Measurements from ENCODE around the gene PHYHIPL.

The PHYHIPL gene

DNA sequence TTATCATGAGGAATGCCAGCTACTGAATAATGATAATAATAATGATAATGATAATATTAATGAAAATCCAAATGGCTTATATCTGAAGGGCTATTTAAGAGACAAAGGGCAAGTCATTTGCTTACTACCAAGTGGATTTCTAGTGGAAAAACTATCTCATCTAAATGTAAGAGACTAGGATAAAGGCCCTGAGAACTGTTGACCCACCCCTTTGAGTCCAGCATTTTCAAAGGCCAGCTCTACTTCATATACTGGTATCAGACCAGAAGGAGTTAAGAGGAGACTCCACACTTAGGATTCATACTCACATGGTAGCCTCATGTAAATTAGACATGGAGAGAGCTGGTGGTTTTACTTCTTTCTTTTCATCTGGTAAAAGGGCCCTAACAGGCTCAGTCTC lies 76.0 kb downstream of the PHYHIPL start:
- DNase-seq (ENCODE audit: extremely low read depth in 1 of 2, low read depth in 1 of 2): no peak

DNA sequence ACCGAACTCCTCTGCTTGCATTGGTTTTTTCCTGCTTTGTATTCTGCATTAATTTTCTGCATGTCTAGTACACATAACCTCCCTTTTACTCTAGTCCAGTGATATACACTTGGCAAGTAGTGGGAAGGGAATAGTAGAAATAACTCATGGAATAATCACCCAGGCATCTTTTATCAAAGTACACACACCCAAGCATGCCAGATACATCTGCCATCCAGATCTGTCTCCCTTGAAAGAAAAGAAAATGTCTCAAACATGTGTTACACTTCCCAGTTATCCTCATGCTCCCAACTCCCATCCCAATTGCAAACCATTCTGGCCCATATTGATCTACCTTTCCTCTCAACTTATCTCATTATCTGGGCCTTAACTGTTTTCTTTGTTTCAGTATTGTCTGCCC lies 79.0 kb downstream of the PHYHIPL start:
- DNase-seq (ENCODE audit: extremely low read depth in 1 of 2, low read depth in 1 of 2): no peak

- DNase-seq (ENCODE audit: extremely low read depth in 1 of 2, low read depth in 1 of 2): no peak
Measured at GRCh38 chr10:59257224-59257623, 80.8 kb downstream of the PHYHIPL start.

DNA sequence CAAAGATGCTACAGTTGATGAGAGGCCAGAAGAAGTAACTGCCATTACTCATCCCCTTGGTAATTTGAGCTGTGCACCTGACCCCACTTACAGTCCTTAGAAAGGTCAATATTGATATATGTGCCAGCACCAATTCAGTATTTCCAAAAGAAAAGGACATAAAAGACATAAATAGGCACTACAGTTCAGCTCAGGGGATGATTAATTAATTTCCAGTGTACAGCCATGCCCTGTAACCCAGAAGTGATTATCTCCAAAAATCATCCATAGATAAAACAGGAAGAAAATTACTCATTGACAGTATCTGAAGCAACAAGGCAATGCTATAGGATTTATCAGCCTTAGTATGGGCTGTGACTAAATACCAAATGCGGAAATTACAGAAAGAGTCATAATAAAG lies 82.4 kb downstream of the PHYHIPL start:
- DNase-seq (ENCODE audit: extremely low read depth in 1 of 2, low read depth in 1 of 2): no peak

DNA sequence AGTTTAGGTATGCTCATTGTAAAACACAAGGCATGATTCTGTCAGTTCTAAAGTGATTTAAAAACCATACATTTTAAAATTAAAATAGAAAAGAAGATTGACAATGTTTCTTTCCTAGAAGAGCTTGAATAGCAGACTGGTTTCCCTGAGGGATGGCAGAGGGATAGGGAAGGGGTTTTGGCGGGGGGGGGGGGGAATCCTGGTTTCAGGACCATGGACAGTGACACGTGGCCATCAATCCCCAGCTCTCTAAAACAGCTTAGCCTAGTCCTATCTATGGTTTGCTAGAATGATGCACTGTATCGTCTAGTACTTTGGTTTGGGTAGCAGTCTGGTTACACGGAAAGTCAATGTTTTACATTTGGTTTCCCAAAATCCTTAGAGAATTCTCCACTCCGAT lies 88.7 kb downstream of the PHYHIPL start:
- no peak for DNase-seq (ENCODE audit: extremely low read depth in 1 of 2, low read depth in 1 of 2)

- DNase-seq (ENCODE audit: extremely low read depth in 1 of 2, low read depth in 1 of 2): no peak
Measured at GRCh38 chr10:59266321-59266720, 89.9 kb downstream of the PHYHIPL start.

DNA sequence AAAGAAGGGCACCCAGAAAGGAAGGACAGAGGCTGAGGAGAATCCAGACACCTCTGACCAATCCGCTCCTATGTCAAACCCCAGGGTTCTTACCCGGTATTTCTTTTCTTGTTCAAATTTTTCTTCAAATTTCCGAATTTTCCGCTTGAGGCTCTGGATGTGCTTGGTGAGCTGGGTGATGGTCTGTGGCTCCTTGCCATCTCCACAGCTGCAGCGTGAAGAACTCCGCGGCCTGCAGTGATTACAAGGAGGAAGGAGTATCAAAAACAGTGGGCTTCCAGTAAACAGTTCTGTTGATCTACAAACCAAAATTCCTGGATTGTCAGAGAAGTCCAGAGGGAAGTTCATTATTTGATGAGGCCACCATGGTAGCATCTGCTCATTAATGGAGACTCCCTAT lies 92.0 kb downstream of the PHYHIPL start:
- no peak for DNase-seq (ENCODE audit: extremely low read depth in 1 of 2, low read depth in 1 of 2)

DNA sequence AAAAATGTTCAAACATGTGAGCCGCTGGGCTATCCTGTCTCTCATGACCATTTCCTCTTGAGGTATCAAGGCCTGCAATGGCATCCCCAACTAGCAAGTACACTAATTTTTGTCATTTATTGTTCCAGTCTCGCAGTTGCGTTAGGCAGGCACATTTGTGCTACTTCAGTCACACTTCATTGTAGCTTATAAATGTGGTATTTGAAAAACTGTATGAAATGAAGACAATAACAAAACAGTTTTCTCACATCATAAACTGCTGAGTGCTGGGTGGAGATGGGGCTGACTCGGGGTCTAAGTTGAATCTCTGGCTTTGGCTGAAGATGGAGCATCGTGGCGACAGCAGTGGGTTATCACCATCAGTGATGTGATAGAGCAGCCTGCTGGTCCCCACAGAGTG lies 93.2 kb downstream of the PHYHIPL start:
- no peak for DNase-seq (ENCODE audit: extremely low read depth in 1 of 2, low read depth in 1 of 2)

GRCh38 chr10:59270492-59270891 lies 94.0 kb downstream of the PHYHIPL start:
- no peak for DNase-seq (ENCODE audit: extremely low read depth in 1 of 2, low read depth in 1 of 2)

DNA sequence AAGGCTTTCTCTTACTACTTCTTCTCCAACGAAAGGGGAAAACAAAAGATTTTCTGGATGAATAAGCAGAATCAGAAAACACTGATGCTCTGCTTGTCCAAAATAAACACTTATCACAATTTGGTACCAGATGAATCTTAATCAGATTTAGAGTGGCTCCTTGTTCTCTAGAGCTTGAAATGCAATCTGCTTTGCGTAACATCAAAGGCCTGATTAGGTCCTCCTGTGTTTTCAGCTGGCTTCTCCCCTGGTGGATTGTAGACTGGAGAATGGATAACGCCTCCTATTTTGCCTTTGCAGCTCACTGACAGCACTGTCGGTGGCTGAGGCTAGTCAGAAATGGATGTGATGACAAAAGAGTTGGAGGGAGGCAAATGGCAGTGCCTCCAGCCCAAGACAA lies 94.7 kb downstream of the PHYHIPL start:
- no peak for DNase-seq (ENCODE audit: extremely low read depth in 1 of 2, low read depth in 1 of 2)

DNA sequence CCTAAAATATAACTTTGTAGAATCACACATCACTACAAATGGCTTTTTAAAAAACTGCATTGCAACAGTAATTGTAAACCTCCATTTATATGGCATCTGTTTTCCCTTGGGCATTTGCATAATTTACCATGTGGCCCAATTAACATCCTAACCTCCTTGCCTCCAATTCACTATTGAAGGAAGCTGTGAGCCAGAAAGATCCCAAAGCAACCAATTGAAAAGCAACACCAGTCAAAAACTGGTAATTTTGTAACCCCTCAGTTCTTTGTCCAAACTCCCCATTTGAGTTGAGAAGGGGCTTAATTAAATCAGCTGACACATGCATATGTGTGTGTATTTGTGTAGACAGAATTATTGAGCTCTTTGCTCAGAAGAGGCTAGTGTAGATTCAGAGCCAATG lies 95.6 kb downstream of the PHYHIPL start:
- DNase-seq (ENCODE audit: extremely low read depth in 1 of 2, low read depth in 1 of 2): no peak

- no peak for DNase-seq (ENCODE audit: extremely low read depth in 1 of 2, low read depth in 1 of 2)
Measured at GRCh38 chr10:59273445-59273844, 97.0 kb downstream of the PHYHIPL start.

DNA sequence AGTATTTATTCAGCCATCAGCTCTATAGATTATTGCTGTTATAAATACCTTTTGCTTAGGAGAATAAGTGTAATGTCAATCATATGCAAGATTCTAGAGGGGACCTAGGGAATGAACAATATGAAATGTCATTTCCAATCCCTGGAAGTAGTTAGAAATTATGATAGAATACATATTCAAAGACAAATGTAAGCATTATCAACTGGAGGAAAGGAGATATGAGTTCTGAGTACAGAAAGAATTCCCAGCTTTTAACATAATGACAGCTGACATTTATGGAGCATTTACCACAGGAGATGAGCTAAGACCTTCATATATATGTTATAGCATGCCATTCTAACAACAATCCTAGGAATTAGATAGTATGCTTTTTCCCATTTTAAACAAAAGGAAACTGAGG lies 99.7 kb downstream of the PHYHIPL start:
- no peak for DNase-seq (ENCODE audit: extremely low read depth in 1 of 2, low read depth in 1 of 2)

- no peak for DNase-seq (ENCODE audit: extremely low read depth in 1 of 2, low read depth in 1 of 2)
Measured at GRCh38 chr10:59276919-59277318, 100.5 kb downstream of the PHYHIPL start.

GRCh38 chr10:59279476-59279875 lies 103.0 kb downstream of the PHYHIPL start:
- DNase-seq (ENCODE audit: extremely low read depth in 1 of 2, low read depth in 1 of 2): no peak

DNA sequence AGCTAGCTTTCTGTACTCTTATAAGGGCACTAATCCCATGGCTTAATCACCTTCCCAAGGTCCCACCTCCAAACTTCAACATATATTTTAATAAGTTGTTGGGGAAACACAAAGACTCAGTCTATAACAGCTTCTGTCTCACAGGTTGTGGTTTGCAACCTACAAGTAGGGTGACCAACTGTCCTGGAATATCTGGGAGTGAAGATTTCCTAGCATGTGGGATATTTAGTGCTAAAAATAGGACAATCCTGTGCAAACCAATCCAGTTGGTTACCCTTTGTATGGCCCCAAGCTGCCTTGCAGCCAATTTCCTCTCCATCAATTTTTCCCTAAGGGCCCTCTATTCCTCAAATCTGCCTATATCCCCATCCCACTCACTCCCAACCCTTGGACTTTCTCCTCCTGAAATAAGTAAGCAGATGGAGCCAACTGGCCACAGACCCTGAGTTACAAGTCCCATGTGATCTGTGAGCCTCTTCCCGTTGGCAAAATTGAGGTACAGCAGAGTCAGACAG lies 103.6 kb downstream of the PHYHIPL start:
- no peak for DNase-seq (ENCODE audit: extremely low read depth in 1 of 2, low read depth in 1 of 2)

GRCh38 chr10:59281861-59282260 lies 105.4 kb downstream of the PHYHIPL start:
- no peak for DNase-seq (ENCODE audit: extremely low read depth in 1 of 2, low read depth in 1 of 2)

DNA sequence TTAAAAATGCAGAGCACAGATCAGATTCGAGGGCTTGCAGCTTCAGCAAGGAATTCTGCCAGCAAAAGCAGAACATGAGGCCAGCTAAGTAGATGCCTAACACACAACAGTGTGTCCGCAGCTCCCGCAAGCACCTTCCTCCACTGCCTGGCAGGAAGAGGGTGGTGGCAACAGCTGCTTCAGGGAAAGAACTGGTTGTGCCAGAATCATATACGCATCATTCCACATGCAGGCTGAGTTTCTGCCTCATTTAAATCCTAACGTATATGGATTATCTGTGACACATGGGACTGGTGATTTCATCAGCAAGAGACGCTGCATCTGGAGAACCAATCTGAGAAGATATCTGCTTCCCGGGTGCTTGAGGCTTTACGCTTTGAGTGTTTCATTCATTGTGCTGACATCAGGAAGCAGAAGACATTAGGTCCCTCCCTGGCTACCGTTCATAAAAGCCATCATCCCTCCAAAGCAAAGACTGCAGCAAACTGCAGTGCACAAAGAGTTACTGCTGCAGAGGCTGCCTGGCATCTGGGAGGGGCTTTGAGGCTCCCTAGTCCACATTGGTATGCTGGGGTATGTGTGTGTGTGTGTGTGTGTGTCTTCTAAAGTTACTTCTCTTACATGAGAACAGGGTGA lies 107.1 kb downstream of the PHYHIPL start:
- no peak for DNase-seq (ENCODE audit: extremely low read depth in 1 of 2, low read depth in 1 of 2)

- DNase-seq (ENCODE audit: extremely low read depth in 1 of 2, low read depth in 1 of 2): no peak
Measured at GRCh38 chr10:59284118-59284975, 107.9 kb downstream of the PHYHIPL start.

DNA sequence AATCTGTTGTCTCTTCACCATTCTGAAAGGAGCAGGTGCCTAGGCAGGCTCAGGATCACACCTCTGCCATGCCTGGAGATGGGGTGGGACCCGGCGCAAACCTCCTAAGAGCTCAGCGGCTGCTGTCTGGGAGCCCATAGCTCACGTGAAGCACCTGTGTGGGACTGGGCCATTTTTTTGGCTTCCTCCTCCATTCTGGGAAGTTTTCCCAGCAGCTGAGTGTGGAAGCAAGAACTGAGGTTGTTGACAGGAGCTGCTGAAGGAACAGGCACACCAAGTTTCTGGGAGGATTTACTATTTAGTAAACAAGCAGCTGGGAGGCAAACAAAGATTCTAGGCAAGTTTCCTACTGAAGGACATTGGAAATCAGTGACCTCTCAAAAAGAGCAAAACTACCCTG lies 108.6 kb downstream of the PHYHIPL start:
- DNase-seq (ENCODE audit: extremely low read depth in 1 of 2, low read depth in 1 of 2): no peak

- no peak for DNase-seq (ENCODE audit: extremely low read depth in 1 of 2, low read depth in 1 of 2)
Measured at GRCh38 chr10:59285848-59286247, 109.4 kb downstream of the PHYHIPL start.

DNA sequence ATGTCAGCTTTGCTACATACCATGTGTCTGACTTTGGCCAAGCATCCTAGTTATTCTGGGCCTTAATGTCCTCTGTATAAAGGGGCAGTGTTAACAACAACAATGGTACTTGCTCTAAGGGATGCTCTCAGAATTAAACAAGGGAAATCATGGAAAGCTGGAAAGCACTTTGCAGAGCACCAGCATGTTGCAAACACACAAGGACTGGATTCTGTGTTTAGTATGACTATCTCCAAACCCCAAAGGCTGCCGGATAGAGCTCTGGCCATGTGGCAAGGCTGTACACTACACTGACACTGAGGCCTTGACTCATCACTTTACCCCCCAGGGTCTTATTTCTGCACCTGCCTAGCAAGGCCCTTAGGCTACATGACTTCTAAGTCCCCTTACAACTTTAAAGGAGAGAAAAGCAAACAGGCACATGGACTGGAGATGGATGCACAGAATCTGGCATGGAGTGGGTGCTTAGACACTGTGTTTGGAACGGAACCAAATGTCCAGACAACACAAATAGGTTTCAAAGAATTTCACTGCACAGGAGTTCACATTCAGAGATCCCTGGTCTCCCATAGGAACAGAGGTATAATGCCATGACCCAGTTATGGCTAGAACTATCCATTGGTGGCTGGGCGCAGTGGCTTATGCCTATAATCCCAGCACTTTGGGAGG lies 111.3 kb downstream of the PHYHIPL start:
- no peak for DNase-seq (ENCODE audit: extremely low read depth in 1 of 2, low read depth in 1 of 2)
